ENCODE results near the gene C16orf92.

C16orf92 gene

GRCh38 chr16:29989111-29989858, 33.7 kb upstream of the C16orf92 start:
- DNase-seq: no peak

DNA sequence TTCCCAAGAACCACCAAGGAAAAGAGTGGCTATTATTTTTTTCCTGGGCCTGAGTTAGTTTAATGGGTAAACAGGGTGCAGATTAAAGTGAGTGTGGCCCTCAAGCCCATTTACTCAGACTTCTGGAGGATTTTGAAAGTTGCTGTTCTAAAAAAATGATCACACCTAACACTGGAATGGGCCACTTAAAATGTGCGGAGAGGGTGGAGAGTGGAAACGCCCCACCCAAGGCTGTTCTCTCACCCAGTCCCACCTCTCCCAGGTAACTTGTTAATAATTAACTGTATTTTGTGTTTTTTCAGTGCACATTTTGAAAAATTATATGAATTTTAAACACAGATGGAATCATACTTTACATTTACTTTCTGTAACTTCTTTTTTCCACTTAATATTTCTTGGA, 33.0 kb upstream of the C16orf92 start:
- DNase-seq: no peak

GRCh38 chr16:29990883-29991570, 32.0 kb upstream of the C16orf92 start:
- no peak for DNase-seq

DNA sequence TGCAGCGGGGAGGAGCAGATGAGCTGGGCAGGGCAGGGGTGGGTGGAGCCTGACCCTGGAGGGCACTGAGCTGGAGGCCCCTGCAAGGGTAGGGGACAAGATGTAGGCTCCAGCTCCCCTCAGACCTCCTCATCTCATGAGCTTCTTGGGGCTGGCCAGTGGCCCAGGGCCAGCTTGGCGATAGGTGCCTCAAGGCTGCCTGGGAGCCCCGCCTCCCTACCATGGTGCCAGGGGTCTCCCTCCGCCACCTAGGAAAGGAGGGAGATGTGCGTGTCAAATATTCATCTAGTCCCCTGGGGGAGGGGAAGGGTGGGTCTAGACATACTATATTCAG, 31.5 kb upstream of the C16orf92 start:
- DNase-seq: no peak

- DNase-seq: no peak
Measured at GRCh38 chr16:29992344-29992967, 30.5 kb upstream of the C16orf92 start.

DNA sequence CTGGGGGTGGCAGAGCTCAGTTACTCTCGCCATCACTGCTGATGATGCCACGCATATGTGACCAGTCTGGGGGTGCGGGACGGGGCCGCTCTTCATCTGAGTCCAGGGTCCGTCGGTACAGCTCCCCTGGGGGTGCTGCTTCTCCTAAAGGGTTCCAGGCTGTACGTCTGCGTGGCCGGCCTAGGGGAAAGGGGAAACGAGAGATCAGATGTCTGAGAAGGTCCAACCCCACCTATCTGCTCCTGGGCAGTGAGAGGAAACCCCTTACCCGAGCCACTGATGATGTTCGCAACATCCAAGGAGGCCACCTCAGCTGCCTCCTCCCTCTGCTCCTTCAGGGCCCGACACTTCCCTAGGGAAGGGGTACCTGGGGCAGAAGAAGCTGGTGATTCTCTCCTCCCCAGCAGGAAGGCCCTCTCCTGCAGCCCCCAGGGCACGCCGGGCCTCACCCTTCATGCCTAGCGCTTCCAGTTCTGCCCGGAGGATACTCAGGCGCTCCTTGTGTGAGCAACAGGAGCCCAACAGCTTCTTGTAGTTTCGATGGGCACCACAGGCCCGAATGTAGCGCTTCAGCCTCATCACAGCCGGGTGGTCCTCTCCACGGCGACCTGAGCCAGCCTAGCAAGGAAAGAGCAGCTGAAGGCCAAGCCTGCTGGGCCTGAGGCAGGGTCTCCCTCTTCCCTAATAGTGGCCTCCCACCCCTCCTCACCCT, 29.7 kb upstream of the C16orf92 start:
- DNase-seq: no peak

DNA sequence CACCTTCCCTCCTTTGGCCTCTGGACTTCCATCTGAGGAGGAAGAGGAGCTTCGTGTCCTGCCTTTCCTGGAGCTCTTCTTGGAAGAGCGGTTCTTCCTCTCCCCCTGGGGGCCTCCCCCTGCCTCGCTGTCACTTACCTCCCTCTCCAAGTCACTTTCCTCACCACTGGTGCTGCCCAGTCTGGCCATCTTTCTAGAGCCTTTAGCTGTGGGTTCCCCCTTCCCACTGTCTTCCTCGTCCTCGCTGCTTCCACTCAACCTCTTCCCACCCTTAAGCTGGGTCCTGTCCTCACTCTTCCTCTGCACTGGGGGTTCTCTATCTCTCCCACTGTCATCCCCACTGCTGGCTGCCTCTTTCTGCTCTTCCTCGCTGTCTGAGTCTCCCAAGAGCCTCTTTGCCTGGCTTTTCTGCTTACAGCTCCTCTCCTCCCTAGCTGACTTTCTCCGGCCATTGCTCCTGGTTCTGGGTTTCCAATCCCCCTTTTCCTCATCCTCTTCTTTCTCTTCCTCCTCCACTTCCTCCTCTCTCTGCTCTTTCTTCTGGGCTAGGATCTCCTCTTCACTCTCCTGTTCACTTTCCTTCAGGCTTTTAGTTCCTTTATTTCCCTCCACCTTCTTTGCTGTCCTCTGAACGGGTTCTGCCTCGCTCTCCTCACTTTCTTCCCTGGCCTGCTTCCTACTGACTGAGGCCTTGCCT, 28.9 kb upstream of the C16orf92 start:
- DNase-seq: no peak

- peak; percentile 81 for DNase-seq
Measured at GRCh38 chr16:29994600-29995323, 28.2 kb upstream of the C16orf92 start.

DNA sequence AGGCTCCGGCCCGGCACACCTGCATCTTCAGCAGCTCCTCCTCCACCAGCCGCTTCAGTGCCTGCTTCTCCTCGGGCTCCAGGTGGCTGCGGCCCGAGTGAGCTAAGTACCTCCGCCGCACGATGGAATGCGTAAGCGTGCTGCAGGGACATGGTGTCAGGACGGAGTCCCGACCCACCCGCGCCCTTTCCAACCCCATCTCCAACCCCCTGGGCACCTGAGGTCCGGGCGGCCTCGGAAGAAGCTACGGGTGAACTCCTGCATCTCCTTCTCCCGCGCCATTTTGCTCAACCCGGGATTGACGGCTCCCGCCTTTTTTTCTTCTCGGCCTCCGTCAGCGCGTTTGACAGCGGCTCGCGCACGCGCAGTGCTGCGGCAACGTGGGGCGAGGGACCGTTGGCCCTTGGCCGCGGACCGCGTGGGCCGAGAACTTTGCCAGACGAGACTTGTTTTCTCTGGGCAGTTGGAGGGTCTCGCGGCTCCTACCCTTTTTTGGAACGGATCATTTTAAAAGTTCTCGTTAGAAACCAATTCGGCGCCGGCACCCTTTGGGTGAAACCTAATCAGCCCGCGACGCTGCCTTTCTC, 27.6 kb upstream of the C16orf92 start, which contains the start of gene HIRIP3:
Gene HIRIP3, minus strand, starts transcription at position 294 of the 587 bp plus-strand sequence. Its CDS starts 12 bp downstream, at position 282.
- DNase-seq: peak; percentile 92

DNA sequence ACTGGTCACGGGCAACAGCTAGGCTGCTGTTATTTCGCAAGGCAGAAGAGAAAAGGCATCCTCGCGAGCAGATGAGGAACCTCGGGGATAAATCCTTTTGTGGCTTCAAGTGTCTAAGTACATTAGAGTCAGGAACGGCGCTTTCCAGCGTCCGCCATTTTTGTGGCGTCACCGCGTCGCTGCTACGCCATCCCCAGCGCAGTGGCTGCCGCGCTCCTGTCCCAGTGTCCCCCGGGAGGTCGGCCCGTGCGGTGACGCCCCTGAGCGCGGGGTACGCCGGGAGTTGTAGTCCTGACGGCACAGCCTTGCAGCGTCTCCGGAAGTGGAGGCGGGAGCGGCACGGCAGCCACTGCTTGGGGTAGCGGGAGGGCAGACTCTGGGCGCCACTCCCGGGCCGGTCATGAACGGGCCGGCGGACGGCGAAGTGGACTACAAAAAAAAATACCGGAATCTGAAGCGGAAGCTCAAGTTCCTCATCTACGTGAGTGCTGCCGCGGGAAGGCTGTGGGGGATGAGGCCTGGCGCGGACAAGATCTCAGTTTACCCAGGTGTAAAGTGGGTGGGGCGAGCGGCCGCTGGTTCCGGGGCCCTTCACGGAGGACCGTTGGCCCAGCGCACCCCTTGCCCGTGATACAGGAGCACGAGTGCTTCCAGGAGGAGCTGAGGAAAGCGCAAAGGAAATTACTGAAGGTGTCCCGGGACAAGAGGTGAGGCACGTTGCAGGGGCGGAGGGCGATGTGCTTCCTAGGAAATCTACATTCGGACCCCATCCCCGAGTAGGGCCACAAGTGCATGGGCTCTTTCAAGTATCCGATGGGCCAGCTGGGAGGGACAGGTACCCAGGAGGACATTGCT, 26.9 kb upstream of the C16orf92 start, which contains the start of gene INO80E:
Gene INO80E, plus strand, starts transcription at position 331 of the 855 bp plus-strand sequence. Its CDS starts 70 bp downstream, at position 401.
- peak; percentile 99 for DNase-seq

- no peak for DNase-seq
Measured at GRCh38 chr16:29996766-29997250, 26.2 kb upstream of the C16orf92 start.

- no peak for DNase-seq
Measured at GRCh38 chr16:29999605-30000004, 23.4 kb upstream of the C16orf92 start.

DNA sequence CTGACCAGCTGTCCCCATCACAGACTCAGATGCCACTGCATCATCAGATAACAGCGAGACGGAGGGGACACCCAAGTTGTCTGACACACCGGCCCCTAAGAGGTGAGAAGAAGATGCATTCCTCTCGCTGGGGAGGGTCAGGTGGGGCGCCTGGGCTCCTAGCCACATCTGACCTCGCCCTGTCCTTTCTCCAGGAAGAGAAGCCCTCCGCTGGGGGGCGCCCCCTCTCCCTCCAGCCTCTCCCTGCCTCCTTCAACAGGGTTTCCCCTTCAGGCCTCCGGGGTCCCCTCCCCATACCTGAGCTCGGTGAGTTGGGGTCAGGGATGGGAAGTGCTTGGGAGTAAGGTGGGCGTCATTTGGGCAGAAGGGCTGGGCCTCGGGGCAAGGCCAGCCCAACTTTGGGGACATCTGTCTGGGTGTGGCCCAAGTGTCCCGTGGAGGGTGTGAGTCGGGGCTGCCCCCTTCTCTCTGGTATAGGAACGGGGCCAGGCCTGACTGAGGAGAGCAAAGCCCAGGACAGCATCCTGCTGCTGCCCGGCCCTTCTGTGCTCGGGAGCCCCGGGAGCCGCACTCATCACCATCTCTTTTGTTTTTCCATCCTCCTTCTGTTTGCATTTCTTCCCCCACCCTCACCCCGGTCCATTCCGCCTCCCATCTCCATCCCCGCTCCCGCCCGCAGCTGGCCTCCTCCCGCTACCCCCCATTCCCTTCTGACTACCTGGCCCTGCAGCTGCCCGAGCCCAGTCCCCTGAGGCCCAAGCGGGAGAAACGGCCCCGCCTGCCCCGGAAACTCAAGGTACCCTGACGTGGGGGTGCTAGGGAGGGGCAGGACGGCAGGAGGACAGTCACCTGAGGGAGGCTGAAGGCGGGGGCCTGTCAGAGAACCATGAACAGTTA, 22.0 kb upstream of the C16orf92 start:
- no peak for DNase-seq

DNA sequence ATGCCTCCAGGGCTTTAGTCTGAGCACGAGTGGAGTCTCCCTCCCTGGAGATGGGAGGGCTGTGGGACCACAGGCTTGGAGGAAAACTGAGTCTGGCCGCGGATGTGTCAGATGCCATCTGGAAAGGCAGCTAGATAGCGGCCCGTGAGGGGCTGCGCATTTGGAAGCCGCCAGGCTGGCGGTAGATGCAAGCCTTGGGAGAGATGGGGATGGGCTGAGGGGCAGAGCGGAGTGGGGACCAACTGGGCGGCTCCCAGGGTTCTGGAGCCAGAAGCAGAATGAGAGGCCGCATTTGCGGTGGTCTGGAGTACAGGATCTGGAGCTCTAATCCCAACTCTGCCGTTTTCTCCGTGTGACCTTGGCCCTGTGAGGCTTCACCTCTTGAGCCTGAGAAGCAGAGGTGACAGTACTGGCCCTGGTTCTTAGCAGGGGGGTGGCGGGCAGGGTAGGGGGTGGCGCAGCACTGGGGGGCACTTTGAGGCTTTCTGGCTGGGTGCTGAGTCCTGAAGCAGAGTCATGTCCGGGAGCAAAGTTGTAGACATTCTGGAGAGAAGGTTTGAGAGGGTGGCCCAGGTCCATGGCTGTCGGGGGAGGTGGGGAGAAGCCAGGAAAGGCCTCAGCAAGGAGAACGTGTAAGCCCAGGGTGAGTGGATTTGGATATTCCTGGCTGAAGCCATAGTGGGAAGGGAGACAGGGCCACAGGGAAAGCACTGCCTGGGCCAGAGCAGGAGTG, 20.2 kb upstream of the C16orf92 start:
- no peak for DNase-seq

DNA sequence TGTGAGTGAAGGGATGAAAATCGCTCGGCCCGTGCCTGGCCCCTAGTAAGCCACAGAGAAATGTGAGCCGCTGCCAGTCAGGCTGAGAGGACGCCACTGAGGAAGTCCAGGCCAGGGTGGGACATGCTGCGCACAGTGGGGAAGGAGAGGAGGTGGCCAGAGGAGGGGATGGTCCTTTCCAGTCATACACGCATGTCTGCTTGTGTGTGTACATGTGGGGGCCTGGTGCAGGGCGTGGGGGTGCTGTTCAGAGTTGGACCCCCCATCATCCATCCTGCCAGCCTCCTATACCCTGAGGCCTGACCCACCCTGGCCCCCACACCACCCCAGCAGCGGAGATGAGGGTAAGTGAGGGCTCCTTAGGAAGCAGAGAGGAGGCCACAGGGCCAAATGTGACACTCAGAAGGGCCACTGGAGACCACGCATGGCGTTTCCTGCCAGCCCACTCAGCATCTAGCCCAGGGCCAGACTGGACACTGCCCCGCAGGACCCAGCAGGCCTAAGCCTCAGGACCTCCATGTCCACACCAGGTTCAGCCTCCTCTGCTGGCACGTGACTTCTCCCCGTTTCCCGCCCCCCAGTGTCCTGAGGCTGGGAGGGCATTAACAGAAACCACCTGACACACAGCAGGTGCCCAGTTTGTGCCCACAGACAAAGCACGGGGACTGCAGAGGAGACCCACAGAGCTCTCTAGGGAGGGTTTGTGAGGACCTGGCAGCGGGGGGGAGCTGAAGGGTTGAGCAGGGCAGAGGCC, 19.2 kb upstream of the C16orf92 start:
- DNase-seq: no peak

DNA sequence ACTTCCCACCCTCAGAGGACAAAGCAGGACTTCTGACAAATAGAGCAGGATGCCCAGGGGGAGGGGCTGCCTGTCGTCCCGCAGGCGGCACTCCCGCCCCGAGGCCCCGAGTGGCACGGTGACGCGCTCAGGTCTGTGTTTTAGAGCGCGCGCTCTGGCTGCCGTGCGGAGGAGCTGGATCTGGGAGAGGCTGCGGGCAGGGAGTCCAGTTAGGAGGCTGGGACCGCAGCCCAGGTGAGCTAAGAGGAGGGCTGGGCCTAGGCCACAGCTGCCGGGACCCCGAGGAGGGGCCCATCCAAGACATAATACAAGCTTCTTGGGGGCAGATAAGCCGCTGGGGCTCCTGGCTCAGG, 18.6 kb upstream of the C16orf92 start:
- DNase-seq: no peak

DNA sequence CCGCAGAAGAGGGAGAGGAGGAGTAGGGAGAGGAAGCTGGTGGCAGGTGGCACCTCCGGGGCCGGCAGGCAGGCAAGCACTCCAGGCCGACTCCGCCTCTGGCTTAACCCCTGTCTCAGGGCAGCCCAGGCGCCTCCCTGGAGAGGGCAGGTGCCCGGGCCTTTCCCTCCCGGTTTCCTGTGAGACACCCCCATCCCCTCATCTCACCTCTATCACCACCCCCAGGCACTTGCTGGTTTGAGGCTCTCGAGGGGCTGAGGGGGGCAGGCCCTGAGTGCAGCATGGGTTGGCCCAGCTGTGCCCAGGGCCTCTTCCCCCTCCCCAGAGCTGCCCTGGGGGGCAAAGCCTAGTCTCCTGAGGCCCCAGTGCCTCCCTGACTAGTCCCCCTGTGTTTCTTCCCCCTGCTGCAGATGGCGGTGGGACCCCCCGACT, 18.2 kb upstream of the C16orf92 start:
- DNase-seq: no peak
